Neural progenitor cell (in vitro differentiated cells): Measurements from ENCODE around the gene SELENOP. TPM values are rescaled to one million over a fixed set of nuclear protein-coding genes. Genes with fewer than 3 reads are reported as not detected.

Source experiments
- DNase-seq: peaks from one replicate; pipeline ENCODE4 v3.0.0-alpha.2; 2016; ENCODE audit warnings: low spot score
- H2AFZ ChIP-seq: fragments of 200-600 bp; sonication (generic); replicated peaks from 2 replicates; pipeline ENCODE4 v1.6.1; 2016; ENCODE audit warnings: antibody characterized with exemption
- H3F3A ChIP-seq: fragments of 200-600 bp; sonication (generic); 2 replicates; pipeline ENCODE4 v1.6.1; 2016; ENCODE audit warnings: antibody characterized with exemption, low read depth
- H3K27ac ChIP-seq: fragments of 200-600 bp; sonication (generic); 2 replicates; pipeline ENCODE4 v1.5.1; 2016; ENCODE audit warnings: mild to moderate bottlenecking
- H3K27me3 ChIP-seq: fragments of 200-600 bp; sonication (generic); 2 replicates; pipeline ENCODE4 v1.6.1; 2016; ENCODE audit warnings: mild to moderate bottlenecking, moderate library complexity
- H3K36me3 ChIP-seq: fragments of 200-600 bp; sonication (generic); 2 replicates; pipeline ENCODE4 v1.5.1; 2016
- H3K4me1 ChIP-seq: fragments of 200-600 bp; sonication (generic); 2 replicates; pipeline ENCODE4 v1.6.1; 2016; ENCODE audit warnings: mixed run types
- H3K4me2 ChIP-seq: fragments of 200-600 bp; sonication (generic); 2 replicates; pipeline ENCODE4 v1.6.1; 2016
- H3K4me3 ChIP-seq: fragments of 200-600 bp; sonication (generic); 2 replicates; pipeline ENCODE4 v1.5.1; 2016
- H3K79me2 ChIP-seq: fragments of 200-600 bp; sonication (generic); 2 replicates; pipeline ENCODE4 v1.6.1; 2016; ENCODE audit warnings: low read depth
- H3K9ac ChIP-seq: fragments of 200-600 bp; sonication (generic); 2 replicates; pipeline ENCODE4 v1.6.1; 2016
- H3K9me3 ChIP-seq: fragments of 200-600 bp; sonication (generic); 2 replicates; pipeline ENCODE4 v1.5.1; 2016; ENCODE audit warnings: low read depth
- H4K20me1 ChIP-seq: fragments of 200-600 bp; sonication (generic); 2 replicates; pipeline ENCODE4 v1.6.1; 2016; ENCODE audit warnings: low read depth
- H3K27ac Mint-ChIP-seq: 3 replicates; pipeline ENCODE4 v1.8.0; 2021; ENCODE audit warnings: mixed read lengths
- H3K27me3 Mint-ChIP-seq: 2 replicates; pipeline ENCODE4 v1.8.0; 2022; ENCODE audit warnings: low read depth, mild to moderate bottlenecking, inconsistent platforms, moderate library complexity, mixed read lengths; ENCODE audit not compliant: insufficient read depth
- H3K36me3 Mint-ChIP-seq: 3 replicates; pipeline ENCODE4 v1.8.0; 2021; ENCODE audit warnings: mixed read lengths
- H3K4me1 Mint-ChIP-seq: 3 replicates; pipeline ENCODE4 v1.8.0; 2021; ENCODE audit warnings: mixed read lengths
- H3K4me3 Mint-ChIP-seq: 3 replicates; pipeline ENCODE4 v1.8.0; 2021; ENCODE audit warnings: mild to moderate bottlenecking, moderate library complexity, mixed read lengths
- H3K9me3 Mint-ChIP-seq: 3 replicates; pipeline ENCODE4 v1.8.0; 2020; ENCODE audit warnings: mixed read lengths
- EZH2 ChIP-seq: fragments of 200-600 bp; sonication (generic); IDR thresholded peaks from 2 replicates; pipeline ENCODE4 v1.6.1; 2017; ENCODE audit warnings: antibody characterized with exemption, mild to moderate bottlenecking, moderate library complexity
- EZH2phosphoT487 ChIP-seq: fragments of 200-600 bp; sonication (generic); IDR thresholded peaks from 2 replicates; pipeline ENCODE4 v1.6.1; 2017; ENCODE audit warnings: antibody characterized with exemption
- total RNA-seq: library from RNA; depleted of rRNA; stranded (reverse); fragments of >200 nt; gene quantifications from 2 replicates; pipeline ENCODE4 v1.2.3, GENCODE V29; 2015; ENCODE audit warnings: low replicate concordance
- TF ChIP-seq, protein P1 (sequence below): fragments of 200-600 bp; sonication (generic); IDR thresholded peaks from 2 replicates; pipeline ENCODE4 v1.5.1; 2017; ENCODE audit warnings: antibody characterized with exemption, mild to moderate bottlenecking

The SELENOP gene
- total RNA-seq, 1 donor from 2014 or later: 1.4 TPM

DNA sequence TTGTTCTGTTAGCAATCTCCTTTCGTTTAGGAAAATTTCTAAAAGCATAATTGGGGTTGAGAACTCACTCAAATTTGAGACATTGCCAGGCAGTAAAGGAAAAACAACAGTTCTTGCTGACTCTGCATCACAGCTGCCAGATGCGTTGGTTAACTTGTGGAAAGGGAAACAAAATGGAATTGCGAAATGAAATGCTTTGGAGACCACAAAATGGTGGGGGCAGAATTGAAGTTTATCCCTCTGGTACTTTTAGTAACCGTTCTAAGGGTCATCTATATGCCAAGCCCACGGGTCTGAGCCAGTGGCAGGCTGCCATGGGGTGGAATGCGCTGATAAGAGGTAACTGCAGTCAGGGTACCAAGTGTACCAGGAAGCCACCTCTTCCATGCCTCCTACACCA, 28.6 kb upstream of the SELENOP start:
- Histone ChIP-seq H3K27me3 (no peaks in the 10 kb centered on the region), H3K9me3 (no peaks in the 10 kb centered on the region), H3K36me3 (no peaks in the 10 kb centered on the region), H3K27ac (no peak overlapping the region), H3K9ac (no peak overlapping the region), H3K79me2 (no peaks in the 10 kb centered on the region), H2AFZ (no peak overlapping the region), H3F3A (no peaks in the 10 kb centered on the region), H3K4me2 (no peak overlapping the region), H3K4me1 (no peaks in the 10 kb centered on the region), H3K4me3 (no peak overlapping the region), H4K20me1 (no peaks in the 10 kb centered on the region)
- Mint-ChIP-seq H3K9me3 (peaks cover 3% of the 10 kb centered on the region), H3K27ac (no peak overlapping the region), H3K36me3 (no peaks in the 10 kb centered on the region), H3K4me1 (no peaks in the 10 kb centered on the region), H3K27me3 (peaks cover 8% of the 10 kb centered on the region), H3K4me3 (no peak overlapping the region)
- no peak for DNase-seq
- no peak for TF ChIP-seq EZH2phosphoT487
- no peak for TF ChIP-seq EZH2
- TF ChIP-seq, protein P1, sequence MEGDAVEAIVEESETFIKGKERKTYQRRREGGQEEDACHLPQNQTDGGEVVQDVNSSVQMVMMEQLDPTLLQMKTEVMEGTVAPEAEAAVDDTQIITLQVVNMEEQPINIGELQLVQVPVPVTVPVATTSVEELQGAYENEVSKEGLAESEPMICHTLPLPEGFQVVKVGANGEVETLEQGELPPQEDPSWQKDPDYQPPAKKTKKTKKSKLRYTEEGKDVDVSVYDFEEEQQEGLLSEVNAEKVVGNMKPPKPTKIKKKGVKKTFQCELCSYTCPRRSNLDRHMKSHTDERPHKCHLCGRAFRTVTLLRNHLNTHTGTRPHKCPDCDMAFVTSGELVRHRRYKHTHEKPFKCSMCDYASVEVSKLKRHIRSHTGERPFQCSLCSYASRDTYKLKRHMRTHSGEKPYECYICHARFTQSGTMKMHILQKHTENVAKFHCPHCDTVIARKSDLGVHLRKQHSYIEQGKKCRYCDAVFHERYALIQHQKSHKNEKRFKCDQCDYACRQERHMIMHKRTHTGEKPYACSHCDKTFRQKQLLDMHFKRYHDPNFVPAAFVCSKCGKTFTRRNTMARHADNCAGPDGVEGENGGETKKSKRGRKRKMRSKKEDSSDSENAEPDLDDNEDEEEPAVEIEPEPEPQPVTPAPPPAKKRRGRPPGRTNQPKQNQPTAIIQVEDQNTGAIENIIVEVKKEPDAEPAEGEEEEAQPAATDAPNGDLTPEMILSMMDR: no peak

GRCh38 chr5:42839196-42839595, 27.5 kb upstream of the SELENOP start:
- H3K27me3 ChIP-seq: no peaks in the 10 kb centered on the region
- no peaks in the 10 kb centered on the region for H3K36me3 ChIP-seq
- H3K4me1 ChIP-seq: no peaks in the 10 kb centered on the region
- no peak overlapping the region for H3K4me3 ChIP-seq
- no peaks in the 10 kb centered on the region for H4K20me1 ChIP-seq
- no peak for DNase-seq
- H3F3A ChIP-seq: no peaks in the 10 kb centered on the region
- no peaks in the 10 kb centered on the region for H3K9me3 ChIP-seq
- H3K9ac ChIP-seq: no peak overlapping the region
- Mint-ChIP-seq H3K9me3 (peaks cover 2% of the 10 kb centered on the region), H3K27ac (no peak overlapping the region), H3K4me3 (no peak overlapping the region), H3K4me1 (no peaks in the 10 kb centered on the region), H3K36me3 (no peaks in the 10 kb centered on the region), H3K27me3 (peaks cover 8% of the 10 kb centered on the region)
- TF ChIP-seq EZH2phosphoT487: no peak
- no peak for TF ChIP-seq EZH2
- TF ChIP-seq, protein P1: no peak
- no peak overlapping the region for H3K4me2 ChIP-seq
- no peaks in the 10 kb centered on the region for H3K79me2 ChIP-seq
- H2AFZ ChIP-seq: no peak overlapping the region
- H3K27ac ChIP-seq: no peak overlapping the region

DNA sequence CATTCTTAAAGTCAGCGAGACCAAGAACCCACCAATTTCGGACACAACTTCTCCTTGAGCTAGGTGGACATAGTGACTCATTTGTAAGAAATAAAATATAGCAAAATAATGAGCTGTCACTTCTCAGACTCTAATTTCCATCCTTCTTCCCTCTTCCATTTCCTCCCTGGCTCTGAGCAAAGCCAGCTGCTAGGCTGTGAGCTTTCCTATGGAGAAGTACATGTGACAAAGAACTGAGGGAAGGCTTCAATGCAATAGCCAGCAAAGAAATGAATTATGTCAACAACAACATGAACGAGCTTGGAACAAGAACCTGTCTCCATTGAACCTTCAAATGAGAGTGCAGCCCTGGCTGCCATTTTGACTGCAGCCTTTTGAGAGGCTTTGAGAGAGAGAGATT, 25.9 kb upstream of the SELENOP start:
- TF ChIP-seq EZH2phosphoT487: no peak
- no peak for TF ChIP-seq EZH2
- TF ChIP-seq, protein P1: no peak
- peaks cover 8% of the 10 kb centered on the region for H3K27me3 Mint-ChIP-seq

More for the DNA sequence above, 25.9 kb upstream of the SELENOP start:
- no peaks in the 10 kb centered on the region for H3K4me1 ChIP-seq
- DNase-seq: no peak
- H3K36me3 ChIP-seq: no peaks in the 10 kb centered on the region
- Mint-ChIP-seq H3K9me3 (peaks cover 2% of the 10 kb centered on the region), H3K4me3 (no peak overlapping the region), H3K36me3 (no peaks in the 10 kb centered on the region), H3K4me1 (no peaks in the 10 kb centered on the region), H3K27ac (no peak overlapping the region)
- H3F3A ChIP-seq: no peaks in the 10 kb centered on the region
- no peak overlapping the region for H3K27ac ChIP-seq
- no peak overlapping the region for H3K4me3 ChIP-seq
- H3K9ac ChIP-seq: no peak overlapping the region
- H3K9me3 ChIP-seq: no peaks in the 10 kb centered on the region
- H2AFZ ChIP-seq: no peak overlapping the region
- no peaks in the 10 kb centered on the region for H3K79me2 ChIP-seq
- H3K27me3 ChIP-seq: no peaks in the 10 kb centered on the region
- no peaks in the 10 kb centered on the region for H4K20me1 ChIP-seq
- H3K4me2 ChIP-seq: no peak overlapping the region
